OCI-LY7 (cell line): ENCODE measurements around the gene SPG7. TPM values are rescaled to one million over a fixed set of nuclear protein-coding genes. Genes with fewer than 3 reads are reported as not detected.

Experiments
- BruUV-seq: library from RNA; stranded (reverse); fragments of 400-500 nt; replicated peaks from 2 replicates; lab custom pipeline; 2021; lab: Mats Ljungman, UMichigan
- CTCF ChIA-PET: fragments of 300-600 bp; sonication (Branson Sonifier 250); formaldehyde crosslinking; loops from one replicate; lab custom pipeline; 2022; ENCODE audit warnings: antibody characterized with exemption; ENCODE audit not compliant: unreplicated experiment; lab: Charles Lee
- POLR2A ChIA-PET: fragments of 300-600 bp; sonication (Branson Sonifier 250); formaldehyde crosslinking; loops from one replicate; lab custom pipeline; 2022; ENCODE audit warnings: antibody characterized with exemption; lab: Charles Lee
- DNase-seq: peaks from one replicate; pipeline ENCODE4 v3.0.0-alpha.2; 2015; ENCODE audit warnings: low spot score
- H2AFZ ChIP-seq: fragments of 200-600 bp; sonication (generic), shearing (Covaris generic); 2 replicates; pipeline ENCODE4 v1.6.1; 2014; ENCODE audit warnings: mild to moderate bottlenecking, antibody characterized with exemption, low read length, moderate library complexity
- H3K27ac ChIP-seq: fragments of 200-600 bp; sonication (generic); 2 replicates; pipeline ENCODE4 v1.5.1; 2014; ENCODE audit warnings: mixed run types, low read depth, mild to moderate bottlenecking, moderate library complexity, low read length, inconsistent platforms; ENCODE audit not compliant: poor library complexity, severe bottlenecking
- H3K36me3 ChIP-seq: fragments of 200-600 bp; sonication (generic); 2 replicates; pipeline ENCODE4 v1.6.1; 2014; ENCODE audit warnings: mild to moderate bottlenecking, antibody characterized with exemption, low read length, moderate library complexity, mixed read lengths; ENCODE audit not compliant: insufficient read depth
- H3K4me1 ChIP-seq: fragments of 200-600 bp; sonication (generic); 2 replicates; pipeline ENCODE4 v1.5.1; 2014; ENCODE audit warnings: mild to moderate bottlenecking, low read length; ENCODE audit not compliant: insufficient read depth, poor library complexity, severe bottlenecking
- H3K4me2 ChIP-seq: fragments of 200-600 bp; sonication (generic); 2 replicates; pipeline ENCODE4 v1.6.1; 2014; ENCODE audit warnings: mild to moderate bottlenecking, low read length
- H3K4me3 ChIP-seq: fragments of 200-600 bp; sonication (generic); 2 replicates; pipeline ENCODE4 v1.5.1; 2014; ENCODE audit warnings: mild to moderate bottlenecking, low read depth, low read length; ENCODE audit not compliant: poor library complexity, severe bottlenecking
- H3K79me2 ChIP-seq: fragments of 200-600 bp; sonication (generic); 2 replicates; pipeline ENCODE4 v1.6.1; 2016; ENCODE audit warnings: low read depth, mild to moderate bottlenecking, low read length, moderate library complexity, mixed read lengths; ENCODE audit not compliant: insufficient read depth
- H3K9me2 ChIP-seq: fragments of 200-600 bp; sonication (generic); 2 replicates; pipeline ENCODE4 v1.6.1; 2016; ENCODE audit warnings: mild to moderate bottlenecking, low read length, mixed read lengths; ENCODE audit not compliant: insufficient read depth
- H3K9me3 ChIP-seq: fragments of 200-600 bp; sonication (generic); 2 replicates; pipeline ENCODE4 v1.6.1; 2014; ENCODE audit warnings: mild to moderate bottlenecking, mixed run types, low read length, mixed read lengths
- H4K20me1 ChIP-seq: fragments of 200-600 bp; sonication (generic); 2 replicates; pipeline ENCODE4 v1.6.1; 2014; ENCODE audit warnings: mild to moderate bottlenecking, antibody characterized with exemption, low read length, moderate library complexity, mixed read lengths; ENCODE audit not compliant: insufficient read depth
- EZH2phosphoT487 ChIP-seq: fragments of 200-600 bp; sonication (generic); IDR thresholded peaks from 2 replicates; pipeline ENCODE4 v1.6.1; 2018; ENCODE audit warnings: low read depth, borderline replicate concordance, mild to moderate bottlenecking, mixed run types, antibody characterized with exemption, low read length, moderate library complexity, mixed read lengths
- intact Hi-C: fragments of 100-400 bp; cut with micrococcal nuclease; formaldehyde crosslinking; loops from one replicate; pipeline ENCODE4 v1.10.0; 2022; ENCODE audit not compliant: unreplicated experiment
- total RNA-seq, 2 experiments: library from RNA; depleted of rRNA in 1 of 2; stranded (reverse); fragments of >200 nt in 1 of 2; shearing (Covaris generic) in 1 of 2; gene quantifications; 2 replicates each; pipeline ENCODE4 v1.2.3, GENCODE V29; 2014 to 2022
- TF ChIP-seq, protein P1 (sequence below): fragments of 200-600 bp; sonication (generic); conservative IDR thresholded peaks from 2 replicates; pipeline ENCODE4 v1.5.1; 2014; ENCODE audit warnings: mild to moderate bottlenecking, antibody characterized with exemption, low read length, moderate library complexity, mixed read lengths

SPG7 gene
- total RNA-seq, 2 experiments from 2014 or later, result 92.7 to 121 TPM

GRCh38 chr16:89540557-89540956, 32.4 kb downstream of the SPG7 start:
- POLR2A ChIA-PET, result no interaction called here
- no peak overlapping the region for H3K27ac ChIP-seq
- TF ChIP-seq, protein P1, sequence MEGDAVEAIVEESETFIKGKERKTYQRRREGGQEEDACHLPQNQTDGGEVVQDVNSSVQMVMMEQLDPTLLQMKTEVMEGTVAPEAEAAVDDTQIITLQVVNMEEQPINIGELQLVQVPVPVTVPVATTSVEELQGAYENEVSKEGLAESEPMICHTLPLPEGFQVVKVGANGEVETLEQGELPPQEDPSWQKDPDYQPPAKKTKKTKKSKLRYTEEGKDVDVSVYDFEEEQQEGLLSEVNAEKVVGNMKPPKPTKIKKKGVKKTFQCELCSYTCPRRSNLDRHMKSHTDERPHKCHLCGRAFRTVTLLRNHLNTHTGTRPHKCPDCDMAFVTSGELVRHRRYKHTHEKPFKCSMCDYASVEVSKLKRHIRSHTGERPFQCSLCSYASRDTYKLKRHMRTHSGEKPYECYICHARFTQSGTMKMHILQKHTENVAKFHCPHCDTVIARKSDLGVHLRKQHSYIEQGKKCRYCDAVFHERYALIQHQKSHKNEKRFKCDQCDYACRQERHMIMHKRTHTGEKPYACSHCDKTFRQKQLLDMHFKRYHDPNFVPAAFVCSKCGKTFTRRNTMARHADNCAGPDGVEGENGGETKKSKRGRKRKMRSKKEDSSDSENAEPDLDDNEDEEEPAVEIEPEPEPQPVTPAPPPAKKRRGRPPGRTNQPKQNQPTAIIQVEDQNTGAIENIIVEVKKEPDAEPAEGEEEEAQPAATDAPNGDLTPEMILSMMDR, result no peak
- TF ChIP-seq EZH2phosphoT487, result no peak
- H3K4me1 ChIP-seq, result no peaks in the 10 kb centered on the region
- no peak for DNase-seq
- H3K4me3 ChIP-seq, result no peak overlapping the region
- peaks cover 34% of the 10 kb centered on the region for H3K36me3 ChIP-seq
- no peaks in the 10 kb centered on the region for H3K9me2 ChIP-seq
- intact Hi-C loops, result no loop called here
- H3K79me2 ChIP-seq, result no peaks in the 10 kb centered on the region
- CTCF ChIA-PET, result no interaction called here
- BruUV-seq, result no TSS peak
- H3K9me3 ChIP-seq, result no peaks in the 10 kb centered on the region
- H2AFZ ChIP-seq, result no peak overlapping the region
- H4K20me1 ChIP-seq, result no peaks in the 10 kb centered on the region
- no peak overlapping the region for H3K4me2 ChIP-seq

GRCh38 chr16:89541792-89542191, 33.6 kb downstream of the SPG7 start:
- no peaks in the 10 kb centered on the region for H3K9me2 ChIP-seq
- H3K4me2 ChIP-seq, result no peak overlapping the region
- no peak overlapping the region for H3K27ac ChIP-seq
- DNase-seq, result no peak
- CTCF ChIA-PET, result no interaction called here
- POLR2A ChIA-PET, result no interaction called here
- H3K4me1 ChIP-seq, result no peaks in the 10 kb centered on the region
- BruUV-seq, result no TSS peak
- H3K36me3 ChIP-seq, result peaks cover 33% of the 10 kb centered on the region
- intact Hi-C loops, result no loop called here
- no peak overlapping the region for H2AFZ ChIP-seq
- TF ChIP-seq, protein P1, result no peak
- no peak for TF ChIP-seq EZH2phosphoT487
- H4K20me1 ChIP-seq, result no peaks in the 10 kb centered on the region
- H3K79me2 ChIP-seq, result no peaks in the 10 kb centered on the region
- no peak overlapping the region for H3K4me3 ChIP-seq
- H3K9me3 ChIP-seq, result no peaks in the 10 kb centered on the region

- H3K79me2 ChIP-seq, result no peaks in the 10 kb centered on the region
- H3K4me1 ChIP-seq, result peaks cover 4% of the 10 kb centered on the region
- H4K20me1 ChIP-seq, result no peaks in the 10 kb centered on the region
- H3K9me3 ChIP-seq, result no peaks in the 10 kb centered on the region
- H3K4me3 ChIP-seq, result no peak overlapping the region
- no peak for DNase-seq
- H2AFZ ChIP-seq, result no peak overlapping the region
- TF ChIP-seq, protein P1, result no peak
- TF ChIP-seq EZH2phosphoT487, result no peak
- no peaks in the 10 kb centered on the region for H3K9me2 ChIP-seq
- intact Hi-C loops, result no loop called here
- no peak overlapping the region for H3K27ac ChIP-seq
- H3K36me3 ChIP-seq, result peaks cover 33% of the 10 kb centered on the region; the same call in 1 of the 2 replicates
- no peak overlapping the region for H3K4me2 ChIP-seq
- CTCF ChIA-PET, result no interaction called here
- no TSS peak for BruUV-seq
- POLR2A ChIA-PET, result no interaction called here
Observed at GRCh38 chr16:89544113-89544512, 35.9 kb downstream of the SPG7 start.
